ENCODE measurements around the gene DDX1.

GRCh38 chr2:15601681-15602080 is 10.0 kb downstream of the DDX1 start:
- no peak for TF ChIP-seq CTCF (IDR thresholded peaks at IDR 0.05)
- no peak for TF ChIP-seq EZH2 (IDR thresholded peaks at IDR 0.05; ENCODE audit: borderline replicate concordance, insufficient read depth, low read depth, low read length, poor library complexity, severe bottlenecking)
